ENCODE results near the gene FGD2.

DNA sequence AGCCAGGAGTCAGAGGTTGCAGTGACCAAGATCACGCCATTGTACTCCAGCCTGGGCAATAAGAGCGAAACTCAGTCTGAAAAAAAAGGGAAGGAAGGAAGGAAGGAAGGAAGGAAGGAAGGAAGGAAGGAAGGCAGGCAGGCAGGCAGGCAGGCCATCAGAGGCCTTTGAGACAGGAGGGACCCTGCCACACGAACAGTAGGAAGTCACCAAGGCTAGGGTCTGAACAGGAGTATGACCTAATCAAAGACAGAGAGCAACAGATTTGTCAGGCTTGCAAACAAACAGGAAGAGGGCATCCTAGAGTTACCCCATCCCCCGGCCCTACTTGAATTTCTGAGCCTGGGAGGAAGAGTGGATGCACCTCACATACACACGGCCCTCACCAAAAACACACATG is 67.1 kb downstream of the FGD2 start:
- TF ChIP-seq, protein P1, sequence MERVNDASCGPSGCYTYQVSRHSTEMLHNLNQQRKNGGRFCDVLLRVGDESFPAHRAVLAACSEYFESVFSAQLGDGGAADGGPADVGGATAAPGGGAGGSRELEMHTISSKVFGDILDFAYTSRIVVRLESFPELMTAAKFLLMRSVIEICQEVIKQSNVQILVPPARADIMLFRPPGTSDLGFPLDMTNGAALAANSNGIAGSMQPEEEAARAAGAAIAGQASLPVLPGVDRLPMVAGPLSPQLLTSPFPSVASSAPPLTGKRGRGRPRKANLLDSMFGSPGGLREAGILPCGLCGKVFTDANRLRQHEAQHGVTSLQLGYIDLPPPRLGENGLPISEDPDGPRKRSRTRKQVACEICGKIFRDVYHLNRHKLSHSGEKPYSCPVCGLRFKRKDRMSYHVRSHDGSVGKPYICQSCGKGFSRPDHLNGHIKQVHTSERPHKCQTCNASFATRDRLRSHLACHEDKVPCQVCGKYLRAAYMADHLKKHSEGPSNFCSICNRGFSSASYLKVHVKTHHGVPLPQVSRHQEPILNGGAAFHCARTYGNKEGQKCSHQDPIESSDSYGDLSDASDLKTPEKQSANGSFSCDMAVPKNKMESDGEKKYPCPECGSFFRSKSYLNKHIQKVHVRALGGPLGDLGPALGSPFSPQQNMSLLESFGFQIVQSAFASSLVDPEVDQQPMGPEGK (CRISPR knock-in tag; IDR thresholded peaks at IDR 0.05; ENCODE audit: borderline replicate concordance) = no peak
- TF ChIP-seq ARNTL (CRISPR knock-in tag; IDR thresholded peaks at IDR 0.05; ENCODE audit: borderline replicate concordance, low read depth) (no peak), TCF4 (CRISPR knock-in tag; IDR thresholded peaks at IDR 0.05; ENCODE audit: borderline replicate concordance) (no peak), ZFP3 (CRISPR knock-in tag; IDR thresholded peaks at IDR 0.05) (no peak), CSDC2 (CRISPR knock-in tag; IDR thresholded peaks at IDR 0.05) (no peak), TOX (CRISPR knock-in tag; IDR thresholded peaks at IDR 0.05; ENCODE audit: borderline replicate concordance) (no peak), ZNF565 (CRISPR knock-in tag; conservative IDR thresholded peaks at IDR 0.05; ENCODE audit: low read depth) (no peak), GLIS3 (CRISPR knock-in tag; IDR thresholded peaks at IDR 0.05) (no peak), RARB (CRISPR knock-in tag; IDR thresholded peaks at IDR 0.05) (no peak), ZNF8 (CRISPR knock-in tag; IDR thresholded peaks at IDR 0.05) (no peak), OSR1 (CRISPR knock-in tag; IDR thresholded peaks at IDR 0.05) (no peak), ESRRG (CRISPR knock-in tag; IDR thresholded peaks at IDR 0.05) (no peak)
- TF ChIP-seq, protein P2, sequence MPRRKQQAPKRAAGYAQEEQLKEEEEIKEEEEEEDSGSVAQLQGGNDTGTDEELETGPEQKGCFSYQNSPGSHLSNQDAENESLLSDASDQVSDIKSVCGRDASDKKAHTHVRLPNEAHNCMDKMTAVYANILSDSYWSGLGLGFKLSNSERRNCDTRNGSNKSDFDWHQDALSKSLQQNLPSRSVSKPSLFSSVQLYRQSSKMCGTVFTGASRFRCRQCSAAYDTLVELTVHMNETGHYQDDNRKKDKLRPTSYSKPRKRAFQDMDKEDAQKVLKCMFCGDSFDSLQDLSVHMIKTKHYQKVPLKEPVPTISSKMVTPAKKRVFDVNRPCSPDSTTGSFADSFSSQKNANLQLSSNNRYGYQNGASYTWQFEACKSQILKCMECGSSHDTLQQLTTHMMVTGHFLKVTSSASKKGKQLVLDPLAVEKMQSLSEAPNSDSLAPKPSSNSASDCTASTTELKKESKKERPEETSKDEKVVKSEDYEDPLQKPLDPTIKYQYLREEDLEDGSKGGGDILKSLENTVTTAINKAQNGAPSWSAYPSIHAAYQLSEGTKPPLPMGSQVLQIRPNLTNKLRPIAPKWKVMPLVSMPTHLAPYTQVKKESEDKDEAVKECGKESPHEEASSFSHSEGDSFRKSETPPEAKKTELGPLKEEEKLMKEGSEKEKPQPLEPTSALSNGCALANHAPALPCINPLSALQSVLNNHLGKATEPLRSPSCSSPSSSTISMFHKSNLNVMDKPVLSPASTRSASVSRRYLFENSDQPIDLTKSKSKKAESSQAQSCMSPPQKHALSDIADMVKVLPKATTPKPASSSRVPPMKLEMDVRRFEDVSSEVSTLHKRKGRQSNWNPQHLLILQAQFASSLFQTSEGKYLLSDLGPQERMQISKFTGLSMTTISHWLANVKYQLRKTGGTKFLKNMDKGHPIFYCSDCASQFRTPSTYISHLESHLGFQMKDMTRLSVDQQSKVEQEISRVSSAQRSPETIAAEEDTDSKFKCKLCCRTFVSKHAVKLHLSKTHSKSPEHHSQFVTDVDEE (CRISPR knock-in tag; IDR thresholded peaks at IDR 0.05) = no peak
- TF ChIP-seq, protein P3, sequence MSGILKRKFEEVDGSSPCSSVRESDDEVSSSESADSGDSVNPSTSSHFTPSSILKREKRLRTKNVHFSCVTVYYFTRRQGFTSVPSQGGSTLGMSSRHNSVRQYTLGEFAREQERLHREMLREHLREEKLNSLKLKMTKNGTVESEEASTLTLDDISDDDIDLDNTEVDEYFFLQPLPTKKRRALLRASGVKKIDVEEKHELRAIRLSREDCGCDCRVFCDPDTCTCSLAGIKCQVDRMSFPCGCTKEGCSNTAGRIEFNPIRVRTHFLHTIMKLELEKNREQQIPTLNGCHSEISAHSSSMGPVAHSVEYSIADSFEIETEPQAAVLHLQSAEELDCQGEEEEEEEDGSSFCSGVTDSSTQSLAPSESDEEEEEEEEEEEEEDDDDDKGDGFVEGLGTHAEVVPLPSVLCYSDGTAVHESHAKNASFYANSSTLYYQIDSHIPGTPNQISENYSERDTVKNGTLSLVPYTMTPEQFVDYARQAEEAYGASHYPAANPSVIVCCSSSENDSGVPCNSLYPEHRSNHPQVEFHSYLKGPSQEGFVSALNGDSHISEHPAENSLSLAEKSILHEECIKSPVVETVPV (CRISPR knock-in tag; IDR thresholded peaks at IDR 0.05) = no peak
